Bronchial epithelial cell (primary cell): ENCODE data around the gene HOXC10. TPM values are rescaled to one million over a fixed set of nuclear protein-coding genes. Genes with fewer than 3 reads are reported as not detected.

Source experiments
- DNase-seq: peaks from one replicate; pipeline ENCODE4 v3.0.0-alpha.2; 2010; ENCODE audit warnings: low read depth
- FAIRE-seq: peaks from 2 replicates; lab custom pipeline; 2011; peaks lifted over from hg19 to GRCh38; lab: Jason Lieb, UNC
- H3K27me3 ChIP-seq: 2 replicates; pipeline ENCODE4 v1.5.1; 2011; ENCODE audit warnings: low read length; ENCODE audit not compliant: control insufficient read depth, insufficient read depth
- H3K36me3 ChIP-seq: 2 replicates; pipeline ENCODE4 v1.5.1; 2011; ENCODE audit warnings: low read length; ENCODE audit not compliant: control insufficient read depth, insufficient read depth
- H3K4me3 ChIP-seq: 2 replicates; pipeline ENCODE4 v1.5.1; 2011; ENCODE audit warnings: mild to moderate bottlenecking, low read depth, low read length, control low read depth
- CTCF ChIP-seq: IDR thresholded peaks from 2 replicates; pipeline ENCODE4 v1.5.1; 2011; ENCODE audit warnings: mild to moderate bottlenecking, moderate library complexity, low read length, control low read depth, inconsistent platforms; ENCODE audit not compliant: insufficient read depth, severe bottlenecking
- total RNA-seq: library from RNA; depleted of rRNA; stranded (reverse); fragments of >200 nt; gene quantifications from 2 replicates; pipeline ENCODE4 v1.2.1, GENCODE V29; 2014

The HOXC10 gene
- total RNA-seq, 1 donor from 2014 or later, result not detected

- TF ChIP-seq CTCF, result no peak
- no peak overlapping the region for H3K4me3 ChIP-seq
- no peaks in the 10 kb centered on the region for H3K36me3 ChIP-seq
- FAIRE-seq, result no peak
- peaks cover 88% of the 10 kb centered on the region for H3K27me3 ChIP-seq
- no peak for DNase-seq
Observed at GRCh38 chr12:53990311-53991076, 5.5 kb downstream of the HOXC10 start.

- peaks cover 86% of the 10 kb centered on the region for H3K27me3 ChIP-seq
- no peak for DNase-seq
- H3K4me3 ChIP-seq, result no peak overlapping the region
- FAIRE-seq, result peak; percentile 13
- TF ChIP-seq CTCF, result no peak
- no peaks in the 10 kb centered on the region for H3K36me3 ChIP-seq
Observed at GRCh38 chr12:53991077-53991460, 6.1 kb downstream of the HOXC10 start.

- DNase-seq (no peak), FAIRE-seq (no peak)
- H3K36me3 ChIP-seq, result no peaks in the 10 kb centered on the region
- H3K27me3 ChIP-seq, result peaks cover 86% of the 10 kb centered on the region
- H3K4me3 ChIP-seq, result no peak overlapping the region
- no peak for TF ChIP-seq CTCF
Observed at GRCh38 chr12:53992377-53992889, 7.5 kb downstream of the HOXC10 start.

- no peaks in the 10 kb centered on the region for H3K36me3 ChIP-seq
- no peak for FAIRE-seq
- H3K27me3 ChIP-seq, result peaks cover 89% of the 10 kb centered on the region
- DNase-seq, result no peak
- TF ChIP-seq CTCF, result no peak
- no peak overlapping the region for H3K4me3 ChIP-seq
Observed at GRCh38 chr12:53993162-53994008, 8.4 kb downstream of the HOXC10 start.

GRCh38 chr12:53994009-53994263 is 9.0 kb downstream of the HOXC10 start:
- Histone ChIP-seq H3K27me3 (peaks cover 89% of the 10 kb centered on the region), H3K4me3 (no peak overlapping the region), H3K36me3 (no peaks in the 10 kb centered on the region)
- FAIRE-seq (no peak), DNase-seq (no peak)
- no peak for TF ChIP-seq CTCF
